HG02642 (cell line): ENCODE data around the gene PLK5.
"Not testable (repeated sequence)": the region's sequence is repeated elsewhere in the genome, so short reads cannot be mapped to it uniquely, and the experiment has no call there.

Experiments
- ATAC-seq: cut with Tn5 transposase; IDR thresholded peaks from one replicate; pipeline ENCODE4 v1.9.1; 2021; ENCODE audit warnings: mild to moderate bottlenecking; ENCODE audit not compliant: unreplicated experiment, poor library complexity

Gene PLK5, protein sequence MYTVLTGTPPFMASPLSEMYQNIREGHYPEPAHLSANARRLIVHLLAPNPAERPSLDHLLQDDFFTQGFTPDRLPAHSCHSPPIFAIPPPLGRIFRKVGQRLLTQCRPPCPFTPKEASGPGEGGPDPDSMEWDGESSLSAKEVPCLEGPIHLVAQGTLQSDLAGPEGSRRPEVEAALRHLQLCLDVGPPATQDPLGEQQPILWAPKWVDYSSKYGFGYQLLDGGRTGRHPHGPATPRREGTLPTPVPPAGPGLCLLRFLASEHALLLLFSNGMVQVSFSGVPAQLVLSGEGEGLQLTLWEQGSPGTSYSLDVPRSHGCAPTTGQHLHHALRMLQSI

GRCh38 chr19:1523412-1524286, at the start of gene PLK5:
Gene PLK5 (plus strand): TSS chr19:1524077. CDS start chr19:1526997, 2,920 bp downstream.
- no peak for ATAC-seq

DNA sequence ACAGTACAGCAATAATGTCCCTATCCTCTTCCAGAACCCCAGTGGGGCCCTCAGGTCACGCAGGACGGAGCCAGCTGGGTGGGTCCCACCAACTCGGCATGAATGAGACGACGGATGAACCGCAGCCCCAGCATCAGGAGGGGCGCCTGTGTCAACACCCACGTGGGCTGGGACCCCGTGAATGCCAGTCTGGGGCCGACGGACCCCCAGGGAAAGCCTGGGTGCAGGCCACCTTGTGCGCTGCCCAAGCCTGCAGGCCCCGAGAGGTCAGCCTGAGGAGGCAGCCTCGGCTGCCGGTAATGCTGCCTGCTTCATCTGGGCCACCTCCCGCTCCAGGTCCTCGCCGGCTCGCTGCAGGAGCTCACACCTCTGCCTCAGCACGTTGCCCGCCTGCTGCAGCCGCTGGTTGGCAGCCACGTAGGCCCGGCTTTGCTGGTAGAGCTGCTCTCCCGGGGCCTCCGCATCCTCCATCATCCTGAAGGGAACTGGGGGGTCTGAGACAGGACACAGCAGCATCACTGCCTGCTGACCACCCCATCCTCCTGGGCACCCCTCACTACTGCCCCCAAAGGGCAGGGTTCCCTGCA, 49.0 kb upstream of the PLK5 start:
- no peak for ATAC-seq

DNA sequence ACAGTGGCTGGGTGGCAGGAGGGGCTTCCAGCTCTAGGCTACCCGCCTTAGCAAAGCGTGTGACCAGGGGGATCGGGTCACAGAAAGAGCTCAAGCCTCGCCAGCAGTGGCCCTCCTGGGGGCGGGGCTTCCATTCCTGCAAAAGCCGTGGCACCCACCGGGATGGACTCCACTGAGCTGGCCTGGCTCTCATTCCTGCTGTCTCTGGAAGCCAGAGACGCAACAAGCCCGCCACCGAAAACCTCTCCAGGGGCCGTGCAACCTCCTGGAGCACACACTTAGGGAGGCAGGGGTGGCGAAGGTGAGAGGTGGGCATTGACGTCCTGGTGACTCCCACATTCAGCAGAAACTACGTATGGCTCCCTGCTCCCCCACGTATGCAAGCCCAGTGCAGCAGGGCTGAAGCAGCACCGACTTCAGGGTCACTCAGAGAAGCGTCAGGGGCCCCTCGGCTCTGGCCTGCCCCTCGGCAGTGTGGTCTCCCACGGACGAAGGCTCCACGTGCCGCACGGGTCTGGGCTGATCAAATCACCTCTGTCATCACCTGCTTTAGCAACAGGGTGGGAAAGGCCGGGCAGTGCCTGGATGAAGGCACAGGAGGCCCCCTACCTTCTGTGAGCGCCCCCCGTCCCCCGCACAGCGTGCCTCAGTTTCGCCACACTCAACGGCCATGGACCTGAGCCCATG, 48.0 kb upstream of the PLK5 start:
- ATAC-seq, result no peak

- ATAC-seq, result not testable (repeated sequence)
Observed at GRCh38 chr19:1477056-1477455, 46.8 kb upstream of the PLK5 start.

DNA sequence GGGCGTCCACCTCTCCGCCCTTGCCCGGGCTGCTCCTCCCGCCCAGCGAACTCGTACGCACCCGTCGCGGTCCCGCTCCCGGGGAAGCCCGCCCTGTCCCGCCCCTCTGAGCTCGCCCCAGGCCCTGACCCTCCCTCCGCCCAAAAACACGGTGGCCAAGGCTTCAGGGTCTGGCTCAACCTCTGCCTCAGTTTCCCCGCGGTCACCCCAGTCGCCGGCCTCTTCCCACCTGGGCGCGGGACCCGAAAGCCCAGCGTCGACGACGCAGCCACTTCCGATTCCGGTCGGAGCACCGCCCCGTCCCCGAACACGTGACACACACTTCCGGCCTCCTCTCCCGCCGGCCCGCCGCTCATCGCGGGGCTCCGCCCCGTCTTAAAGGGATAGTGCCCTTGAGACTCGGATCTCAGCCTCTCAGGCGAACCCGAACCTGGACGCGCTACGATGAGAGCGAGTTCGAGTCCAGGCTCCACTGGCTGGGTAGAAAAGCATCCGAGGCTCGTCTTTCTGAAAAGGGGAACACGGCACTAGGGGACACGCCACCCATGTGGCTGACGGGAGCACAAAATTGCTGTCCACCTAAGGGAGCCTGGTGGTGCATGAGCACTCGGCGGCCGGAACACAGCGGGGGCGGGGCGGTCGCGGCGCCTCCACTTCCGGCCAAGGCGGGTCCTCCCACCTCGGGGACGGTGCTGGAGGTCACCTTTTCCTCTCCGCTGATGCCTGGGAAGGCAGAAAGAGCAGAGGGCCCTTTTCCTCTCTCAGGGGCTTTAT, 44.8 kb upstream of the PLK5 start, which contains the start of gene C19orf25:
Gene C19orf25, minus strand, starts transcription at position 282 of the 774 bp plus-strand sequence. CDS start 312 bp downstream, outside the sequence.
- peak; percentile 84 for ATAC-seq

DNA sequence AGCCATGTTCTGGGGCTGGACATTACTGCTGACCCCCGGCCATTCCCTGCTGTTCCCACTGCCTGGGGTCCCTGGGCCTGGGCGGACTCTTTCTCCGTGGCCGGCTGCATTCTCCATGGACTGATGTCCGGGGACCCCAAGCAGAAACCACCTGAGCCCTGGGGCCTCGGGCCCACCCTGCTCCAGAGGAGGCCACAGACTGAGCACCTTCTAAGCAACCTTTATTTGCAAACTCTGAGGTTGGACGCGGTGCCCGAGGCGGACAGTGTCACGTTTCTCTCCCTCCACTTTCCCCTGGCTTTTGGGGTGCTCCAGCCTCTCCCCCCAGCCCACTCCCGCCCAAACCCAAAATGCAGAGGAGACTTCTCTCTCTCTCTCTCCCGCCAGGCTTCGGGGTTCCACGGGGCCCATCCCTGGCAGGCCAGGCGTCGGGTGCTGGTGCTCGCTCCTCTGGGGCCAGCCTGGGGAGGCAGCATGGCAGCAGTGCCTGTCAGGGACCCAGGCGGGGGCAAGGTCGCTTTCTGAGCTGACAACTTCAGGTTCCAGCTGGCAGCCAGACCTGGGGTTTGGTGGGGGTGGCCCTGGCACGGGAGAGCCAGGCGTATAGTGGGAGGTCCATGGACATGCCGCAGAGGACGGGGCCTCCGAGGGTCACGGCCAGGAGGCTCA, 42.5 kb upstream of the PLK5 start:
- ATAC-seq, result no peak

DNA sequence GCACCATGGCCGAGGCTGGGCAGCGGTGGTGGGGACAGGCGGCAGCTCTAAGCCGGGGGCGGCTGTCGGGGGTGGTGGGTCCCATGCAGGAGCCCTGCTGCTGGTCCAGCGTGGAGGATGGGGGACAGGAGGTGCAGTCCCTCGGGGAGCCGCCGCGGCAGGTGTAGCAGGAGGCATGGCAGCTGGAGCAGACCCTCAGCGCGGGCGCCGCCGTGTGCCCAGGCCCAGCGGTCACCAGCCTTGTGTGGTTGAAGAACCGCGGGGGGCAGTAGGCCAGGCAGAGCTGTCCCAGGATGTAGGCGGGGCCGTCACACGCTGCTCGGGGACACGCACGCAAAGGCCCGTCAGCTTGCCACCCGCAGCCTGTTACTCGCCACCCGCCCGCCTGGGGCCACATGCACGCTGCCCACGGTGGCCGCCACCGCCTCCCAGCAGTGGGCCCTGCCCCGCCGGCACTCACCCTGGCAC, 42.0 kb upstream of the PLK5 start:
- no peak for ATAC-seq

- no peak for ATAC-seq
Observed at GRCh38 chr19:1482361-1483130, 41.3 kb upstream of the PLK5 start.

GRCh38 chr19:1483131-1483978, 40.5 kb upstream of the PLK5 start:
- no peak for ATAC-seq

DNA sequence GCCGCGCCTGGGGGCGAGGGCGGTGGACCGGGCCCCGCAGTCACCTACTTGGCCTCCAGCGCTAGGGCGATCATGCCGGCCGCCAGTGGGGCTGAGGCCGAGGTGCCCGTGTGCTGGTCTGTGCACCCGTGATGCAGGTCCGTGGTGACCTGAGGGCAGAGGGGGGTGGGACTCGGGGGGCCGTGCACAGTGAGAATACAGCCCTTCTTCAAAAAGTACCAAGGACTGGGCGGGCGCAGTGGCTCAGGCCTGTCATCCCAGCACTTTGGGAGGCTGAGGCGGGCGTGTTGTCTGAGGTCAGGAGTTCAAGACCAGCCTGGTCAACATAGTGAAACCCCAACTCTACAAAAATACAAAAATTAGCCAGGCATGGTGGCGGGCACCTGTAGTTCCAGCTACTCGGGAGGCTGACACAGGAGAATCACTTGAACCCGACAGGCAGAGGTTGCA, 39.9 kb upstream of the PLK5 start:
- ATAC-seq, result no peak

GRCh38 chr19:1486720-1487575, 36.9 kb upstream of the PLK5 start:
- ATAC-seq, result no peak

DNA sequence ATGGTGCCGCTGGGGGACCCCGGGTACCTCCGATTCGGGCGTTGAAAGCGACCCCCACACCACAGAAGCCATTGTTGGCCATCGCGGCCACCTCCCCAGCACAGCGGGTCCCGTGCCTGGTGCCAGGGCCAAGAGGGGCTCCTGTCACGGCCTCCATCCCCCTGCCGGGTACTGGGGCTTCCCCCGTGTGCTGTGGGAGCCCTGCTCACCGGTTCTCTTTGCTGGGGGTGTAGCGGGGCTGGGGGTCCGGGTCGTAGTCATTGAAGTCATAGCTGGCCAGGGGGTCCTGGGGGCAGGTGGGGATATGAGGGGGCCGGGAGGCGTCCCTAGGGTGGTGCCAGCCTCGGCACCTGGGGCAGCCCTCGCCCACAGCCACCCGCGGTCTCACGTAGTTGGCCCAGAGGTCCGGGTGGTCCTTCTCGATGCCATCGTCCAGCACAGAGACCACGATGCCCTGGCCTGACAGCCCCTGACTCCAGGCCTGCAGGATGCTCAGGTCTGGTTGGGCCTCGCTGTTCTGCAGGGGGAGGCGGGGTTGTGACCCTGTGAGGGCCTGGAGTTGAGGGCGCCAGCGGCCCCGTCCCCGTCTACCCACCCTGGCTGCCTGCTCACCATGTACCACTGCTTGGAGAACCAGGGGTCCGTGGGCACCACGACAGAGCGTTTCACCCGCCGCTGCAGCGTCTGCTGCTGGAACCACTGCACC, 36.1 kb upstream of the PLK5 start:
- ATAC-seq, result no peak

- no peak for ATAC-seq
Observed at GRCh38 chr19:1488282-1488601, 35.6 kb upstream of the PLK5 start.

GRCh38 chr19:1489463-1490310, 34.2 kb upstream of the PLK5 start:
- ATAC-seq, result no peak
